K562 (cell line): ENCODE measurements around the gene CLCNKA. TPM values are rescaled to one million over a fixed set of nuclear protein-coding genes. Genes with fewer than 3 reads are reported as not detected.

Experiments used
- BACH1 ChIP-seq: fragments of 200-800 bp; sonication (Bioruptor generic); IDR thresholded peaks from 2 replicates; pipeline ENCODE4 v1.6.1; 2016; ENCODE audit warnings: missing genetic modification characterization, missing compliant biosample characterization
- BCL6 ChIP-seq: fragments of 250-450 bp; sonication (Bioruptor Pico); IDR thresholded peaks from 2 replicates; pipeline ENCODE4 v1.4.0; 2020
- CHAMP1 ChIP-seq: fragments of 450-650 bp; IDR thresholded peaks from 2 replicates; pipeline ENCODE4 v1.6.1; 2016; ENCODE audit warnings: mild to moderate bottlenecking
- CHD2 ChIP-seq: IDR thresholded peaks from 2 replicates; pipeline ENCODE4 v1.6.1; 2011; ENCODE audit warnings: low read depth, low read length
- FOXM1 ChIP-seq, 2 experiments: fragments of 450-650 bp in 1 of 2; sonication (generic) in 1 of 2; formaldehyde crosslinking in 1 of 2; IDR thresholded peaks; 2 replicates each; pipeline versions ENCODE4 v1.6.1 to v1.9.0; 2017 to 2022; ENCODE audit warnings: low read depth in 2 of 2, mild to moderate bottlenecking in 2 of 2, missing genetic modification reagents in 1 of 2, moderate library complexity in 1 of 2
- FUS ChIP-seq: fragments of 200-400 bp; formaldehyde crosslinking; optimal IDR thresholded peaks from 2 replicates; pipeline ENCODE3; 2017; ENCODE audit warnings: low read depth, low read length
- GTF2F1 ChIP-seq: IDR thresholded peaks from 2 replicates; pipeline ENCODE4 v1.6.1; 2011; ENCODE audit warnings: low read depth, low read length, improper control_type of control experiment
- KLF13 ChIP-seq: fragments of 450-650 bp; IDR thresholded peaks from 2 replicates; pipeline ENCODE4 v1.6.1; 2016; ENCODE audit warnings: missing genetic modification characterization, low read depth, mild to moderate bottlenecking, missing compliant biosample characterization, moderate library complexity, borderline replicate concordance
- MAFK ChIP-seq: IDR thresholded peaks from 2 replicates; pipeline ENCODE4 v1.6.1; 2011; ENCODE audit warnings: low read length, improper control_type of control experiment
- MXI1 ChIP-seq: IDR thresholded peaks from 2 replicates; pipeline ENCODE4 v1.6.1; 2011; ENCODE audit warnings: low read depth, mild to moderate bottlenecking, improper control_type of control experiment, low read length
- MYBL2 ChIP-seq, 2 experiments: fragments of 450-650 bp in 1 of 2; sonication (generic) in 1 of 2; formaldehyde crosslinking in 1 of 2; IDR thresholded peaks; 2 replicates each; pipeline versions ENCODE4 v1.6.1 to v1.8.1; 2017 to 2022; ENCODE audit warnings: borderline replicate concordance in 1 of 2, inconsistent platforms in 1 of 2, low read depth in 1 of 2, mild to moderate bottlenecking in 1 of 2, missing genetic modification reagents in 1 of 2, moderate library complexity in 1 of 2
- OTX1 ChIP-seq: fragments of 450-650 bp; formaldehyde crosslinking; IDR thresholded peaks from 2 replicates; pipeline ENCODE4 v1.4.0; 2022; ENCODE audit warnings: mild to moderate bottlenecking
- RUNX1 ChIP-seq: sonication (generic); IDR thresholded peaks from 2 replicates; pipeline ENCODE4 v1.6.1; 2016; ENCODE audit warnings: antibody characterized with exemption, low read depth
- SOX6 ChIP-seq: fragments of 450-650 bp; IDR thresholded peaks from 2 replicates; pipeline ENCODE4 v1.6.1; 2014; ENCODE audit warnings: mild to moderate bottlenecking
- TCF7 ChIP-seq: sonication (generic); IDR thresholded peaks from 2 replicates; pipeline ENCODE4 v1.6.1; 2016; ENCODE audit warnings: antibody characterized with exemption, borderline replicate concordance
- TOE1 ChIP-seq, 2 experiments: fragments of 450-650 bp in 1 of 2; sonication (generic) in 1 of 2; formaldehyde crosslinking in 1 of 2; IDR thresholded peaks; 2 replicates each; pipeline versions ENCODE4 v1.7.1 to v1.8.0; 2016 to 2022; ENCODE audit warnings: borderline replicate concordance in 2 of 2, mild to moderate bottlenecking in 2 of 2, antibody characterized with exemption in 1 of 2, inconsistent platforms in 1 of 2, low read depth in 1 of 2, missing genetic modification reagents in 1 of 2, moderate library complexity in 1 of 2
- ZBTB17 ChIP-seq: fragments of 450-650 bp; formaldehyde crosslinking; IDR thresholded peaks from 2 replicates; pipeline ENCODE4 v1.4.0; 2020; ENCODE audit warnings: mild to moderate bottlenecking
- ZBTB9 ChIP-seq: fragments of 450-650 bp; formaldehyde crosslinking; IDR thresholded peaks from 2 replicates; pipeline ENCODE4 v1.4.0; 2020; ENCODE audit warnings: mild to moderate bottlenecking, moderate library complexity
- ZZZ3 ChIP-seq: fragments of 450-650 bp; IDR thresholded peaks from 2 replicates; pipeline ENCODE4 v1.6.1; 2016; ENCODE audit warnings: antibody characterized with exemption, mild to moderate bottlenecking, moderate library complexity
- polyA plus RNA-seq, 8 experiments: library from polyadenylated mRNA; depleted of rRNA in 4 of 8; stranded (reverse) in 5 of 8; unstranded in 3 of 8; fragments of >200 nt; fragmentation: Nextera tagmentation in 2 of 8; fragmentation: Illumina TruSeq in 1 of 8; extraction: Ambion mirVana in 2 of 8; extraction: Trizol in 1 of 8; gene quantifications; 2 replicates each; pipeline versions ENCODE4 v1.2.1 to v1.2.3, GENCODE V29; 2011 to 2014; ENCODE audit warnings: inconsistent platforms in 1 of 8, missing spikeins in 1 of 8
- total RNA-seq, 7 experiments: library from RNA; depleted of rRNA in 6 of 7; stranded (reverse); fragments of >200 nt in 6 of 7; fragmentation: Illumina TruSeq in 2 of 7; extraction: Trizol in 2 of 7; gene quantifications; 2 replicates each; pipeline versions ENCODE4 v1.2.1 to v1.2.3, GENCODE V29; 2011 to 2021; ENCODE audit warnings: low replicate concordance in 1 of 7
- TF ChIP-seq, protein P1 (sequence below): fragments of 250-450 bp; sonication (Bioruptor Pico); IDR thresholded peaks from 2 replicates; pipeline ENCODE4 v1.5.1; 2021; ENCODE audit warnings: mild to moderate bottlenecking
- TF ChIP-seq, protein P2 (sequence below): fragments of 450-650 bp; IDR thresholded peaks from 2 replicates; pipeline ENCODE4 v1.7.0; 2016; ENCODE audit warnings: borderline replicate concordance

CLCNKA gene
- total and polyA plus RNA-seq, 9 of the 15 experiments (the other 6 are each of a cell fraction or from before 2014, with no cell fraction given): 0.03 to 0.37 (median 0.10) TPM; not detected in 3

DNA sequence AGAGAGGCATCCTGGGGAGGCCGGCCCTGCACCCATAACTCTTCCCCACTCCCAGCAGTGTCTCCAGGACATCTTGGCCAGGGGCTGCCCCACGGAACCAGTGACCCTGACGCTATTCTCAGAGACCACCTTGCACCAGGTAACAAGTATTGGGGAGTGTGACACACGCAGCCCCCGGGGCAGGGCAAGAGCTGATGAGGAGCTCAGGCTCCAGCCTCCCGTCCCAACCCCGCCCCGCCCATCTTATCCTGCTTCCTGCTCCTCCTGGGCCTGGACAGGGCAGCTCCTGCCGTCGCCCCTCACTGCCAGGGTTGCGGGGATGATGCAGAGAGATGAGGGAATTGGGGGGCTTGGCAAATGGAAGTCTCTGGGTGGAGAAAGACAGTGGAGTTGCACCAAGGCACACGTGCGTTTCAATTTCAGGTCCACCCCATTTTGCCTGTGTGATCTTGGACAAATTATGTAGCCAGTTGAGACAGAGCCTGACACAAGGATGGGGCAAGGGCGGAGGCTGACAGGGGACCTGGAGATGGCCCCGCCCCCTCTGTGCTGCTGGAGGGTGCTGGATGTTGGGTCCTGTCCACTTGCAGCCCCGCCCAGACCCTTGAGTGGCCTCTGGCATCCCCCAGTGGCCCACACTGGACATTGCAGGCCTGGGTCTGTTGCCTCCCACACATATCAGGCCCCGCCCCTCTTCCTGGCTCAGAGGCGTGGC lies 10.7 kb downstream of the CLCNKA start (continued):
- TF ChIP-seq RUNX1 (no peak), FUS (no peak), TOE1 (IDR thresholded peaks at IDR 0.05; ENCODE audit: borderline replicate concordance) (no peak), TOE1 (CRISPR knock-in tag; IDR thresholded peaks at IDR 0.05; ENCODE audit: borderline replicate concordance, low read depth) (no peak), ZBTB17 (CRISPR knock-in tag) (0 out of 2 replicates have a peak, but pooled peaks have one; percentile 56), CHAMP1 (no peak), KLF13 (peak; percentile 88), MAFK (no peak), GTF2F1 (no peak), ZBTB9 (CRISPR knock-in tag) (no peak), ZZZ3 (no peak), SOX6 (peak; percentile 63; the same call in 1 of the 2 replicates), BCL6 (CRISPR knock-in tag) (no peak), BACH1 (no peak), FOXM1 (IDR thresholded peaks at IDR 0.05; ENCODE audit: low read depth) (no peak), FOXM1 (CRISPR knock-in tag; IDR thresholded peaks at IDR 0.05; ENCODE audit: low read depth) (no peak), OTX1 (CRISPR knock-in tag) (no peak), MXI1 (no peak), CHD2 (0 out of 2 replicates have a peak, but pooled peaks have one; percentile 18), MYBL2 (IDR thresholded peaks at IDR 0.05; ENCODE audit: low read depth) (no peak), MYBL2 (CRISPR knock-in tag; IDR thresholded peaks at IDR 0.05; ENCODE audit: borderline replicate concordance) (no peak), TCF7 (0 out of 2 replicates have a peak, but pooled peaks have one; percentile 32)
- TF ChIP-seq, protein P1, sequence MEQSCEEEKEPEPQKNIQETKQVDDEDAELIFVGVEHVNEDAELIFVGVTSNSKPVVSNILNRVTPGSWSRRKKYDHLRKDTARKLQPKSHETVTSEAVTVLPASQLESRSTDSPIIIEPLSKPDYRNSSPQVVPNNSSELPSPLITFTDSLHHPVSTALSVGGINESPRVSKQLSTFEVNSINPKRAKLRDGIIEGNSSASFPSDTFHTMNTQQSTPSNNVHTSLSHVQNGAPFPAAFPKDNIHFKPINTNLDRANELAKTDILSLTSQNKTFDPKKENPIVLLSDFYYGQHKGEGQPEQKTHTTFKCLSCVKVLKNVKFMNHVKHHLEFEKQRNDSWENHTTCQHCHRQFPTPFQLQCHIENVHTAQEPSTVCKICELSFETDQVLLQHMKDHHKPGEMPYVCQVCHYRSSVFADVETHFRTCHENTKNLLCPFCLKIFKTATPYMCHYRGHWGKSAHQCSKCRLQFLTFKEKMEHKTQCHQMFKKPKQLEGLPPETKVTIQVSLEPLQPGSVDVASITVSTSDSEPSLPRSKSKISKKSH (CRISPR knock-in tag): no peak
- TF ChIP-seq, protein P2, sequence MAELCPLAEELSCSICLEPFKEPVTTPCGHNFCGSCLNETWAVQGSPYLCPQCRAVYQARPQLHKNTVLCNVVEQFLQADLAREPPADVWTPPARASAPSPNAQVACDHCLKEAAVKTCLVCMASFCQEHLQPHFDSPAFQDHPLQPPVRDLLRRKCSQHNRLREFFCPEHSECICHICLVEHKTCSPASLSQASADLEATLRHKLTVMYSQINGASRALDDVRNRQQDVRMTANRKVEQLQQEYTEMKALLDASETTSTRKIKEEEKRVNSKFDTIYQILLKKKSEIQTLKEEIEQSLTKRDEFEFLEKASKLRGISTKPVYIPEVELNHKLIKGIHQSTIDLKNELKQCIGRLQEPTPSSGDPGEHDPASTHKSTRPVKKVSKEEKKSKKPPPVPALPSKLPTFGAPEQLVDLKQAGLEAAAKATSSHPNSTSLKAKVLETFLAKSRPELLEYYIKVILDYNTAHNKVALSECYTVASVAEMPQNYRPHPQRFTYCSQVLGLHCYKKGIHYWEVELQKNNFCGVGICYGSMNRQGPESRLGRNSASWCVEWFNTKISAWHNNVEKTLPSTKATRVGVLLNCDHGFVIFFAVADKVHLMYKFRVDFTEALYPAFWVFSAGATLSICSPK: no peak
